HG03571 (cell line): ENCODE measurements around the gene TMEM161A.
"Not testable (repeated sequence)": the region's sequence is repeated elsewhere in the genome, so short reads cannot be mapped to it uniquely, and the experiment has no call there.

Experiments
- ATAC-seq: cut with Tn5 transposase; IDR thresholded peaks from one replicate; pipeline ENCODE4 v1.9.1; 2021; ENCODE audit not compliant: unreplicated experiment

Gene TMEM161A

GRCh38 chr19:19122902-19123301 lies 15.4 kb downstream of the TMEM161A start:
- no peak for ATAC-seq

- no peak for ATAC-seq
Observed at GRCh38 chr19:19121371-19121770, 16.9 kb downstream of the TMEM161A start.

- ATAC-seq = no peak
Observed at GRCh38 chr19:19120308-19121231, 17.7 kb downstream of the TMEM161A start.

- no peak for ATAC-seq
Observed at GRCh38 chr19:19119325-19120237, 18.7 kb downstream of the TMEM161A start.

GRCh38 chr19:19115954-19116353 lies 22.3 kb downstream of the TMEM161A start:
- no peak for ATAC-seq

GRCh38 chr19:19113040-19113626 lies 25.1 kb downstream of the TMEM161A start:
- no peak for ATAC-seq

- ATAC-seq = no peak
Observed at GRCh38 chr19:19111967-19112580, 26.2 kb downstream of the TMEM161A start.

GRCh38 chr19:19111136-19111835 lies 27.0 kb downstream of the TMEM161A start:
- no peak for ATAC-seq

- no peak for ATAC-seq
Observed at GRCh38 chr19:19110410-19111135, 27.7 kb downstream of the TMEM161A start.

GRCh38 chr19:19109601-19110000 lies 28.7 kb downstream of the TMEM161A start:
- ATAC-seq = no peak

- no peak for ATAC-seq
Observed at GRCh38 chr19:19107654-19108053, 30.6 kb downstream of the TMEM161A start.

GRCh38 chr19:19106938-19107337 lies 31.3 kb downstream of the TMEM161A start:
- ATAC-seq = not testable (repeated sequence)

- no peak for ATAC-seq
Observed at GRCh38 chr19:19106056-19106551, 32.2 kb downstream of the TMEM161A start.

GRCh38 chr19:19105365-19106055 lies 32.8 kb downstream of the TMEM161A start:
- no peak for ATAC-seq

- no peak for ATAC-seq
Observed at GRCh38 chr19:19103167-19103566, 35.1 kb downstream of the TMEM161A start.

- not testable (repeated sequence) for ATAC-seq
Observed at GRCh38 chr19:19102566-19102965, 35.7 kb downstream of the TMEM161A start.

- ATAC-seq = no peak
Observed at GRCh38 chr19:19101540-19101939, 36.7 kb downstream of the TMEM161A start.

GRCh38 chr19:19098703-19099632 lies 39.3 kb downstream of the TMEM161A start:
- ATAC-seq = no peak
